H1 (cell line): Measurements from ENCODE around the gene HOMER1. TPM values are rescaled to one million over a fixed set of nuclear protein-coding genes. Genes with fewer than 3 reads are reported as not detected.

Experiments used
- ATF2 ChIP-seq: IDR thresholded peaks from 2 replicates; pipeline ENCODE4 v1.6.1; 2012; ENCODE audit warnings: low read length, inconsistent platforms
- BCL11A ChIP-seq, 2 experiments: IDR thresholded peaks; one replicate each; pipeline ENCODE4 v1.6.1; 2011; ENCODE audit warnings: low read depth in 2 of 2, low read length in 2 of 2, mild to moderate bottlenecking in 2 of 2
- PHF8 ChIP-seq: fragments of 200-600 bp; sonication (generic); conservative IDR thresholded peaks from 2 replicates; pipeline ENCODE4 v1.7.1; 2012; ENCODE audit warnings: low read depth, mild to moderate bottlenecking, inconsistent platforms, low read length, moderate library complexity
- polyA plus RNA-seq, 7 experiments: library from polyadenylated mRNA; depleted of rRNA in 3 of 7; stranded (reverse) in 5 of 7; unstranded in 2 of 7; fragments of >200 nt in 5 of 7; fragments of 200-250 nt in 2 of 7; gene quantifications; 1 replicate in 5 of 7; 2 replicates in 1 of 7; 4 replicates in 1 of 7; pipeline versions ENCODE4 v1.2.1 to v1.2.3, GENCODE V29; 2011 to 2013; ENCODE audit warnings: missing spikeins in 2 of 7, mixed read lengths in 2 of 7
- total RNA-seq: library from RNA; stranded (reverse); fragmentation: NEBNext Ultra II Directional; extraction: Animal tissue kit (Norgen Biotek cat#: 25700); gene quantifications from 2 replicates; pipeline ENCODE4 v1.2.1, GENCODE V29; 2021

The HOMER1 gene
- total and polyA plus RNA-seq, 2 of the 8 experiments (the other 6 are each of a cell fraction or from before 2014, with no cell fraction given), result 6.4 to 57.9 TPM

- TF ChIP-seq ATF2 (no peak), BCL11A (IDR thresholded peaks at IDR 0.05; ENCODE audit: low read depth in 2 of 2, low read length in 2 of 2) (no peak), PHF8 (no peak)
- TF ChIP-seq, all 59 proteins: peak for 0
These were observed 49.3 kb upstream of the HOMER1 start (continued) for GRCh38 chr5:79563247-79563590.
